ENCODE data around the gene CDH4.

DNA sequence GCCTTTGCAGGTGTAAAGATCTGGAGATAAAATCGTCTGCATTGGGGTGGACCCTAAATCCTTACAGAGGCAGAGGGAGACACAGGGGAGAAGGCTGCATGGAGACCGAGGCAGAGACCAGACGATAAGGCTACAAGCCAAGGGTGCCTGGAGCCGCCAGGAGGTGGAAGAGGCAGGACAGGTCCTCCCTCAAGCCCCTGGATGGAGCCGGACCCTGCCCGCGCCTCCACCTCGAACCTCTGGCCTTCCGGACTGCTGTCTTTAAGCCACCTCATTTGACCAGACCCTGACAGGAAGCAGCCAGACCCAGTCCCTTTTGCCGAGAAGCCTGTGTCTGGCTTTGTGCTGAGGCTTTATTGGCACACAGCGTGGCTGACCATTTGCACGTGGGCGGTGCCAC, 629.8 kb downstream of the CDH4 start:
- TF ChIP-seq, protein P1, sequence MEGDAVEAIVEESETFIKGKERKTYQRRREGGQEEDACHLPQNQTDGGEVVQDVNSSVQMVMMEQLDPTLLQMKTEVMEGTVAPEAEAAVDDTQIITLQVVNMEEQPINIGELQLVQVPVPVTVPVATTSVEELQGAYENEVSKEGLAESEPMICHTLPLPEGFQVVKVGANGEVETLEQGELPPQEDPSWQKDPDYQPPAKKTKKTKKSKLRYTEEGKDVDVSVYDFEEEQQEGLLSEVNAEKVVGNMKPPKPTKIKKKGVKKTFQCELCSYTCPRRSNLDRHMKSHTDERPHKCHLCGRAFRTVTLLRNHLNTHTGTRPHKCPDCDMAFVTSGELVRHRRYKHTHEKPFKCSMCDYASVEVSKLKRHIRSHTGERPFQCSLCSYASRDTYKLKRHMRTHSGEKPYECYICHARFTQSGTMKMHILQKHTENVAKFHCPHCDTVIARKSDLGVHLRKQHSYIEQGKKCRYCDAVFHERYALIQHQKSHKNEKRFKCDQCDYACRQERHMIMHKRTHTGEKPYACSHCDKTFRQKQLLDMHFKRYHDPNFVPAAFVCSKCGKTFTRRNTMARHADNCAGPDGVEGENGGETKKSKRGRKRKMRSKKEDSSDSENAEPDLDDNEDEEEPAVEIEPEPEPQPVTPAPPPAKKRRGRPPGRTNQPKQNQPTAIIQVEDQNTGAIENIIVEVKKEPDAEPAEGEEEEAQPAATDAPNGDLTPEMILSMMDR (IDR thresholded peaks at IDR 0.05; ENCODE audit: insufficient read depth, low read length): no peak
- TF ChIP-seq POLR2AphosphoS5 (IDR thresholded peaks at IDR 0.05; ENCODE audit: low read depth): no peak
